GM12864 (cell line): ENCODE data around the gene DHCR7.

ENCODE experiments used
- DNase-seq: peaks from one replicate; pipeline ENCODE4 v3.0.0-alpha.2; 2011; ENCODE audit warnings: low read depth
- H3K4me3 ChIP-seq: 2 replicates; pipeline ENCODE4 v1.5.1; 2011; ENCODE audit warnings: mild to moderate bottlenecking, low read depth, low read length, control low read depth
- TF ChIP-seq, protein P1 (sequence below): IDR thresholded peaks from 2 replicates; pipeline ENCODE4 v1.5.1; 2011; ENCODE audit warnings: low read depth, mild to moderate bottlenecking, moderate library complexity, low read length, control low read depth, inconsistent platforms; ENCODE audit errors: missing control alignments

The DHCR7 gene

DNA sequence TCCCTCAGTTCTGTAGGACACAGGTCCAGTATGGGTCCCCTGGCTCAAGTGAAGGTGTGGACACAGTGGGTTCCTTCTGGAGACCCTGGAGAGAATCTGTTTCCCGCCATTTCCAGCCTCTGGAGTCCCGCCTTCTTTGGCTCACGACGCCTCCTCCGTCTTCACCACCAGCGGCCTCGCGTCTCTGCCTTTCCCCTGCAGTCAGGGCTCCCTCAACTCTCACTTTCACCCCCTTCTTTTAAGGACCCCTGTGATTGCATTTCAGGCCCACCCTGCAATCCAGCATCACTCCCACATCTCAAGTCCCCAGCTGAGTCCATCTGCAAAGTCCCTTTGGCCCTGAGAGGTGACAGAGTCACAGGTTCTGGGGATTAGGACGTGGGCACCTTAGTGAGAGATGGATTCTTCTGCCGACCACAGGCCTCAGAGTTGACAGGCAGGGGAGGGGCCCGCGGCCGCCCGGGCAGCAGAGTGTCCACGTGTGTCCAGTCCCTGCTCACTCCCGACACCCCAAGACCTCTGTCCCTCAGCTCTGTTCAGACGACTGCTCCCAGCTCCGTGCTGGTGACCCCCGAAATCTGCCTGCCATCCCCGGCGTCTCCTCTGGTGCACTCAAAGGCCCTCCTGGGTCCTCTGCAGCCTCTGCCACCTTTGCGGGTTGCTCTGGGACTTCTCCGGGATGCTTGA, 42.0 kb upstream of the DHCR7 start:
- H3K4me3 ChIP-seq = no peak overlapping the region
- no peak for DNase-seq
- TF ChIP-seq, protein P1, sequence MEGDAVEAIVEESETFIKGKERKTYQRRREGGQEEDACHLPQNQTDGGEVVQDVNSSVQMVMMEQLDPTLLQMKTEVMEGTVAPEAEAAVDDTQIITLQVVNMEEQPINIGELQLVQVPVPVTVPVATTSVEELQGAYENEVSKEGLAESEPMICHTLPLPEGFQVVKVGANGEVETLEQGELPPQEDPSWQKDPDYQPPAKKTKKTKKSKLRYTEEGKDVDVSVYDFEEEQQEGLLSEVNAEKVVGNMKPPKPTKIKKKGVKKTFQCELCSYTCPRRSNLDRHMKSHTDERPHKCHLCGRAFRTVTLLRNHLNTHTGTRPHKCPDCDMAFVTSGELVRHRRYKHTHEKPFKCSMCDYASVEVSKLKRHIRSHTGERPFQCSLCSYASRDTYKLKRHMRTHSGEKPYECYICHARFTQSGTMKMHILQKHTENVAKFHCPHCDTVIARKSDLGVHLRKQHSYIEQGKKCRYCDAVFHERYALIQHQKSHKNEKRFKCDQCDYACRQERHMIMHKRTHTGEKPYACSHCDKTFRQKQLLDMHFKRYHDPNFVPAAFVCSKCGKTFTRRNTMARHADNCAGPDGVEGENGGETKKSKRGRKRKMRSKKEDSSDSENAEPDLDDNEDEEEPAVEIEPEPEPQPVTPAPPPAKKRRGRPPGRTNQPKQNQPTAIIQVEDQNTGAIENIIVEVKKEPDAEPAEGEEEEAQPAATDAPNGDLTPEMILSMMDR = no peak

DNA sequence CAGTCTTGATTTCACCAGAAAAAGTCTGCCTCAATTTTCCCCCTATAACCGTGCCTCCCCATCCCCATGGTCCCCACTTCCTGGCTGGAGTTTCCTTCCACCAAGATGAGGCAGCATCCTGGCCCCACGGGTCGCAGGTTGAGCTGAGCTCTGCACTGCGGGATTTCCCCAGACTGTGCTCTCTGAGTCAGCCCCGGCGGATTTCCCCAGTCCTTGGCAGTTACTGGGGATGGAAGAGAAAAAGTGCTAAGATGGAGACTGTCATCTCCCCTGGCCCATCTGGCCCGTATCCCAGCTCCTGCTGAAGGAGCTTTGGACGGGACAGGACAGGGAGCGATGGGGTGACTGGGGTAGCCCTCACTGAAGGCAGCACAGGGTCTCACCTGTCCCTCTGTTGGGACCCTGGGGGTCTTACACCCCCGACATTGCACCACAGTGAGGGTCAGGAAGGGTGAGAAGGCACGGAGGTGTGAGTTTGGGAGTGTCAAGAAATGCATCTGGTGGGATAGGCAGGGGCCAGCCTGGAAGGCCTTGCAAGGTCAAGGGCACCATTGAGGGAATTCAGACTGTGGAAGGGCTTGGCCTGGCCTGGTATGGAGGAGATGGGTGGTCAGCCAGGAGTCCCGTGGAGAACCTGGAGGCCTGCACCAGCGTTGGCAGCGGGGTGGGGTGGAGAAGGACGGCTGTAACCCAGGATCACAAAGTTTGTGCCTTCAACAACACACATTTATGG, 41.3 kb upstream of the DHCR7 start:
- TF ChIP-seq, protein P1 = no peak
- no peak overlapping the region for H3K4me3 ChIP-seq
- peak; percentile 19 for DNase-seq

DNA sequence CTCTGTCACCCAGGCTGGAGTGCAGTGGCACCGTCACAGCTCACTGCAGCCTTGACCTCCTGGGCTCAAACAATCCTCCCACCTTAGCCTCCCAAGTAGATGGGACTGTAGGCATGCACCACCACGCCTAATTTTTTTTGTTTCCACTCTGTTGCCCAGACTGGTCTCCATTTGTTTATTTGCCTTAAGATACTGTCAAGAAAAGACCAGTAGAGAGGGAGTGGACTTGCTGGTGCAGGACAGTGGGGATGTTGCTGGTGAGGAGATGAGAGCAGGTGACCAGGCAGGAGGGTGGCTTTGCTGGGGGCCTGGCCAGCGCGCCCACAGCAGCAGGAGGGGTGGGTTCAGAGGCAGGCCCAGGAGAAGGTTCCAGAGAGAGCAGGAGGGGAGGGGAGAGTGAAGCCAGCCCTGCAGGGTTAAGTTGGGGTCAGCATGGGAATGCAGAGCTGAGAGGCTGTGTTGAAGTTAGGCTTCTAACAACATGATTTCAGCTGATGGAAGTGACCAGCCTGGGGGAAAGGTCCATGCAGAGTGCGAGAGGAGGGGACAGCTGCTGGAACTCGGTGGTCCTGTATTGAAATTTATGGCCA, 40.6 kb upstream of the DHCR7 start:
- DNase-seq = no peak
- no peak overlapping the region for H3K4me3 ChIP-seq
- TF ChIP-seq, protein P1 = no peak

DNA sequence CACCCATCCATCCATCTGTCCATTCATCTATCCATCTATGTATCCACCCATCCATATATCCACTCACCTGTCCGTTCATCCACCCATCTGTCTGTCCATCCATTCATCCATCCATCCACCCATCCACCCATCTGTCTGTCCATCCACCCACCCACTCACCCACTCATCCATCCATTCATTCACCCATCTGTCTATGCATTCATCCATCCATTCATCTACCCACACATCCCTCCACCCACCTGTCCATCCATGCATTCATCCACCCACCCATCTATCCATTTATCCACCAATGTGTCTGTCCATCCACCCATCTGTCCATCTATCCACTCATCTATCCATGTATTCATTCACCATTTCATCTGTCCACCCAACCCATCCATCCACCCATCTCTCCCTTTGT, 38.1 kb upstream of the DHCR7 start:
- DNase-seq = no peak
- H3K4me3 ChIP-seq = no peak overlapping the region
- TF ChIP-seq, protein P1 = no peak

DNA sequence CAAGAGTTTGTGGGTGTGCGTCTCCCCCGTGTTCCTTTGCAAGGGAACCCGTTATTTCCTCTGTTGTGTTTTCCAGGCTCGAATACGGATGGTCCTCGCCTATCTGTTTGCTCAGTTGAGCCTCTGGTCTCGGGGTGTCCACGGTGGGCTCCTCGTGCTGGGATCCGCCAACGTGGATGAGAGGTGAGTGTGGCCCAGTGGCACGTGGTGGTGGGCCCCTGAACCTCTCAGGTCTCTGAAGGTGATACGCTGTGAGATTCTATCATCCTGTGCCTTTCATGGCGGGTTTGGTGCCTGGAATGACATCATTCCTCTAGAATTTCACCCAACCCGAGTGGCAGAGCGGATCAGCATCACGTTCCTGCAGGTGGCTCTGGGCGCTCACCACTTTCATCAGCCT, 37.3 kb upstream of the DHCR7 start:
- H3K4me3 ChIP-seq = no peak overlapping the region
- no peak for DNase-seq
- TF ChIP-seq, protein P1 = no peak

DNA sequence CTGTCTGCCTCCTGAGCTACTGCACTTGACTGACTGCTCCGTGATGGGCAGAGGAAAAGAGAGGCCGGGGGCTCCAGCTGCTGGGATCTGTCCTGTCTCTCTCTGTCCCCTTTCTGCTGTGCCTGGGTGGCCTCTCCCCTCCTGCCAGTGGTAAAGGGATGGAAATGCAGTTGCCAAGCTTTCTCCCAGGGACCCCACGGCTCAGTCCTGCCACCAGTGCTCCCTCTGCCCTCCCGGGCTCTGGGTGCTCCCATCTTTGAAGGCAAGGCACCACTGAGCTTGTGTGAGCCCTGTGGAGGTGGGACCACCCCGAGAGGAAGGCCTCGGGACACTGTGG, 36.8 kb upstream of the DHCR7 start:
- TF ChIP-seq, protein P1 = no peak
- H3K4me3 ChIP-seq = no peak overlapping the region
- DNase-seq = no peak
